Amygdala (tissue), 56 donors: ENCODE measurements around the gene TMEM174.

ENCODE experiments used
- DNase-seq, 56 donors: peaks; one replicate each; lab custom pipeline; 2025; lab: John Stamatoyannopoulos, UW

Gene TMEM174

GRCh38 chr5:73152411-73153388 lies 20.3 kb upstream of the TMEM174 start:
- DNase-seq, result no peak

GRCh38 chr5:73153513-73153912 lies 19.5 kb upstream of the TMEM174 start:
- DNase-seq, result no peak

DNA sequence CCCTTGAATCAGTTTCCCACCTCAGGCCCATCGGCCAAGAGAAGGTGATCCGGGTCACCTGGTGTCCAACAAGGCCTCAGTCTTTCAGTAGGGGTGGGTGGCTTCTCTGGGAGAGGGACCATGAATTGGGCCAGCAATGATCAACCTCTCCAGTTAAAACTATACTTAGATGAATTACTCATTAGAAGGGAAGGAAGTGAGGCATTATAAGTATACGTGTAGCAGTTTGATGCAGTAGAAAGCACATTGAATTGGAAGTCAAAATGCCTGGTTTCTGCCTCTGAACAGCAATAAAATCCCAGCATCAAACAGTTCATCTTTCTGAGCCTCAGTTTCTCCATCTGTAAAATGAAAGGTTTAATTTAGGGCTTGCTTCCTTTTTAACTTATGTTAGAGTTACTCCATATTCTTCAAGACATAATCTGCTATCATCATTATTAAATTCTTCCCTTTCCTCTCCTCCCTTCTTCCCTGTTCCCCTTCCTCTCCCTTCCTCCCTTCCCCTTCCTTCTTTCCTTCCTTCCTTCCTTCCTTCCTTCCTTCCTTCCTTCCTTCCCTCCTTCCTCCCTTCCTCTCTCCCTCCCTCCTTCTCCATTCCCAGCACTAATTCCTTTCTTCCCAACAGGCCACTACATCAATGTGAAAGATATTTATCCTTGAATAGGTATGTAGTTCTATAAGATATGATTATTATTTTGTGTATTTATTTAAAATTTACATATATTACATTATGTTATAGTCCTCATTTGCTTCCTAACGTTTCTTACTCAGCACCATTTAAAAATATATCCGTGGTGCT lies 18.6 kb upstream of the TMEM174 start:
- DNase-seq, result no peak

GRCh38 chr5:73155271-73156222 lies 17.4 kb upstream of the TMEM174 start:
- DNase-seq, result no peak

GRCh38 chr5:73157414-73158303 lies 15.3 kb upstream of the TMEM174 start:
- DNase-seq, result no peak

DNA sequence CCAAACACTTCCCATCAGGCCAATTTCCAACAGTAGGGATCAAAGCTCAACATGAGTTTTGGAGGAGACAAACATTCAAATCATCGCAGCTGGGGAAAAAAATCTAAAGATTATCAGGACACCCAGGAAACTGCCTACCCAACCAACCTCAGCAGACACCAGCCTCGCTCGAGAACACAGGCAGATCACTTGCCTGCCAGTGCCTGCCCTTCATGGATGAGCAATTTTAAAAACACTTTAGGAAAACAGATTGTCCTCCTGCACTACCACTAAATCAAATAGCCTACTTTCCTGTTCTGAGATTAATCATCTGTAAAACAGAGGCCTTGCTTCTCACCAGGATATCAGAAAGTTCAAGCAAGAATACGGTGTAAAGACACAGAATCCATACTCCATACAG lies 14.7 kb upstream of the TMEM174 start:
- DNase-seq, result no peak

DNA sequence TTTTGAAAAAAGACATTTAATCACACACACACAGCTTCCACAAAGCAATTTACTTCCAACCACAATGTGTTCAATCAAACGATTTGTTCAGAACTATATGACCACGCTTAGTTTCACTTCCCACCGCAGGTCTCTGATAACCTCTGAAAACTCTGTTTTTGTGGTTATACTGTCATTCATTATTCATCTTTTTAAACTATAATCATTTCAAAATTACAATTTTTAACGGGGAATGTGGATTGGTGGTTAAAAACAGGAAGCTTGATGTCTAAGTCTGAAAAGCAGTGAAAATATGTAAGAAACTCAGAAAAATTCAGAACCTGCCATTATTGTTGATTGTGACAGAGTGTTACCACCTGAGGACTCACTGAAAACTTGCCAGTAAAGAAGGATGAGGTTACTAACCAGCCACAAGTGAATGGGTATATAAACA lies 12.7 kb upstream of the TMEM174 start:
- DNase-seq, result no peak

- DNase-seq, result peak in 2 of 56 donors; percentile 1 to 2
These were observed 2.5 kb upstream of the TMEM174 start for GRCh38 chr5:73170522-73170921.

- DNase-seq, result no peak
These were observed 1.5 kb upstream of the TMEM174 start for GRCh38 chr5:73171495-73171894.

GRCh38 chr5:73174100-73174815 lies 1.3 kb downstream of the TMEM174 start:
- DNase-seq, result no peak

DNA sequence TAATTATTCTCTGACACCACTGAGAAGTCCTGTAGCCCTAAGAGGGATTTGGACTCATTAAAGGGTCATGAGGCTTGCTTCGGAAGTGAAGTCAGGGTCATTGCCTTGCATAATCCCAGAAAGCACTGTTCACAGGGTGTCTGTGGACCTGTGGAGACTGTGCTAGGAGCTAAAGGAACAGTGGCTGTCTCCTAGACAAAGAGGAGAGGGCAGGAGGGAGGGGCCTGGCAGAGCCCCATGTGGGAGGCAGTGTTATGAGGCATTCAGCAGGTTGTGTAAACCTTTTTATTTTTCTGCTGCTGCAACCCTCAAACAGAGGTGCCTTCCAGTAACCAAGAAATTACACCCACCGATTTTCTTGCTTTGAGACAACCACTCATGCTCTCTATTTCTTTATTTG lies 3.3 kb downstream of the TMEM174 start:
- DNase-seq, result no peak

DNA sequence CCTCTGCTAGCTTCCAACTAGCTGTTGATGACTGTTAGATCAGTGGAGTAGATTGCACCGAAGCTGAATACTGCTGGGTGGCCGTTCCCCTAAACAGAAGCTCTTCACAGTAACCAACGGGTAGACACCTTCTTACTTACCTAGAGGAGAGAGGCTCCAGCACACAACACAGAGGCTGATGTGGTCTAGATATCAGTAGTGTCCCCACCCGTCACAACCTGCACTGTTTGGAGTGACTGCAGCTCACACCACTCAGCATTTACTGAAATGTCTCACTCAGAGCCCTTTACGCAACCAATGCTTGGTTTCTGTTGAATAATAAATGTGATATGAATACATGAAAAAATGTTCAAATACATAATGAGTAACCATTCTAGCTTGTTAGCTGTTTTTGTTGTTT lies 5.3 kb downstream of the TMEM174 start:
- no peak for DNase-seq

- no peak for DNase-seq
These were observed 6.7 kb downstream of the TMEM174 start for GRCh38 chr5:73179730-73180129.

GRCh38 chr5:73180566-73180965 lies 7.6 kb downstream of the TMEM174 start:
- no peak for DNase-seq

GRCh38 chr5:73182307-73182706 lies 9.3 kb downstream of the TMEM174 start:
- no peak for DNase-seq

DNA sequence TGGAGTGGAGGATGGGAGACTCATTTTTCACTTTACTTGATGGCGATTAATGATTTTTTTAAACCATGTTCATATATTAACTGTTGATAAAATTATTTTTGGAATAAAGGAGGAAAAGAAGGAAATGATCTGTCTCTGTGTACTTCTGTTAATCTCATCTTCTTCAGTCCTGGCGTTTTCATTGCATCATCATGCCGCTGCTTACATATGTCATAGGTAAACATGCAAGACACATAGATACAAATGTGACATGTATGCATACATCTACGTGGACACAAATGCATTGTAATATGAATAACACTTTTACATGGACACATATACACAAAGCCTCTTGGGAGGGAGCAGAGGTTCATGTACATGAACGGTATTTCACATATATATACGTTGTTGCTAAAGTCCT lies 10.0 kb downstream of the TMEM174 start:
- DNase-seq, result no peak

DNA sequence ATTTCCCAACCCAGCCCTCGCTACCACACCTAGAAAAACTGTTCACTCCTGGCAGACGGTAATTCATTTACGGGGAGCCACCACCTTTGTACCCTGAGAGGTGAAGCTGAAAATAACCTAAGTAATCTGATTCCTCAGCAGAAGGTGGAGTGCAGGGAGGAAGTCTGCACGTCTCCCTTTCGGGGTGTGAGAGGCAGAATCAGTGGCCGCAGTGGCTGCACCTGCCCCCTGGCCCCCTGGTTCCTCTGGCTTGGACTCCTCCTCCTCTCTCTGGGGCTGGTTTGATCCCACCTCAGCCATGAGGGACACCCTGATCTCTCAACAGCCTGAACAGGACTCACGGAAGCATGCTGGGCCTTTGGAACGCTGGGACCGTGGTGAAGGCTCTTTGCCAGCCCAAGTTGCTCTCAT lies 10.5 kb downstream of the TMEM174 start:
- DNase-seq, result no peak

- no peak for DNase-seq
These were observed 14.0 kb downstream of the TMEM174 start for GRCh38 chr5:73186976-73187375.
